ENCODE data around the gene PPP3CA.
"Not testable (repeated sequence)": the region's sequence is repeated elsewhere in the genome, so short reads cannot be mapped to it uniquely, and the experiment has no call there.

PPP3CA gene

DNA sequence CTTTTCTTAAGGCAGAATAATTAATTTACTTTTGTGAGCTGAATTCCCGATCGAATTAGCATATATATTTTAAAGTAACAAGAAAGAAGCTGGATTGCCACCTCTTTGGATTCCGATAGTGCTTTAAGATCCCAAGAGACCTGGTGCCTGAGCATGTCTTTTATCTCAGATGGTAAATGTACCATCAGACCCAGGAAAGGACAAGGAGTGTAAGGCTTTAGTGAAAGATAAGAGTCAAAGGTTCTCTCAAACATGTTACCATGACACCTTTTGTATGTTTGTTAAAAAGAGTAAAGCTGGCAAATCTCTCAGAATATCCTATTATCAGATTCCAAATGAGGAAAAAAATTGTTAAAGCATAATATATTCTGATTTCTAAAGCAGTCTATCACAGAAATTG lies 198.8 kb downstream of the PPP3CA start:
- in situ Hi-C loops (cut with MboI; ENCODE audit: low sequenced_read_pairs) = no loop called here

DNA sequence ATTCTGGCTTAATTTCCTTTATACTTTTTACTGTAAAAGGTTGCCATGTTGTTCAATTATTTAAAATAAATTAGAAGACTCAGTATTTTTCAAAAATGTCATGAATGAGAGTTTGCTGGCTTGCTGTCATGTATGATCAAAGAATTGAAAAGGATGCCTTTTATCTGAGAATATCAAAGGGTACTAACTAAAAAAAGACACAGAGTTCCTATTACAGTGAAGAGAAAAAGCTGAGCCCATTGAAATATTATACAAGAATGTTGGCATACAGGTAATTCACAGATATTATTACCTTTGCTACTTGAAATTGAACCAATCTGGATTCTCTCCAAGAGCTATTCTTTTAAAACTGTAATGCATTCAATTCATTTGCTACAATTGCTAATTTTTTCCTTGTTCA lies 200.0 kb downstream of the PPP3CA start:
- in situ Hi-C loops (cut with MboI; ENCODE audit: low sequenced_read_pairs) = no loop called here

DNA sequence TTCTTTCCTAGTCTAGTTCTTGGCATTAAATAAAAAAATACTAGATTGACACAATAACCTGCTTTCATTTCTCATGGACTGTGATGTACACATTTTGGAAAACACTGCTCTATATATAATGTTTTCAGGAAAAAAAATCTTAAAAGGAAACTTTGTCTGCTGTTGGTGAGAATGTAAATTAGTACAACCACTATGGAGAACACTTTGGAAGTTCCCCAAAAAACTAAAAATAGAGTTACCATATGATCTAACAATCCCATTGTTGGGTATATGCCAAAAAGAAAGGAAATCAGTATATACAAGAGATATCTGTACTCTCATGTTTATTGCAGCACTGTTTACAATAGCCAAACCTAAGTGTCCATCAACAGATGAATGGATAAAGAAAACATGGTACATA lies 202.3 kb downstream of the PPP3CA start:
- in situ Hi-C loops (cut with MboI; ENCODE audit: low sequenced_read_pairs) = no loop called here

DNA sequence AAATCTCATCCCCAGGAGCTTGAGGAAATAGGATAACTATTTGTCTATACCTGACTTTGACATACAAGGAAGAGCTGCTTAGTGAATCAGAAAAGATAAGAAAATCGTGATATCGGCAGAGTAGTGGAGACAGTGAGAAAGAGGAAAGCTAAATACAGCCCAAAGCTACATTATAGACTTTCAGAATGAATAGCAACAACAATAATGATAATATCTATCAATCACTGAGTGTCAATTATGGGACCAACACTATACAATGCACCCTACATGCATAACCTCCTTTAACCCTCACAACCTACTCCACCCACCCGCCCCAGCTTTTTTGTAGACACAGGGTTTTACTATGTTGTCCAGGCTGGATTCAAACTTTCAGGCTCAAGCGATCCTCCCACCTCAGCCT lies 205.1 kb downstream of the PPP3CA start:
- in situ Hi-C loops (cut with MboI; ENCODE audit: low sequenced_read_pairs) = no loop called here

DNA sequence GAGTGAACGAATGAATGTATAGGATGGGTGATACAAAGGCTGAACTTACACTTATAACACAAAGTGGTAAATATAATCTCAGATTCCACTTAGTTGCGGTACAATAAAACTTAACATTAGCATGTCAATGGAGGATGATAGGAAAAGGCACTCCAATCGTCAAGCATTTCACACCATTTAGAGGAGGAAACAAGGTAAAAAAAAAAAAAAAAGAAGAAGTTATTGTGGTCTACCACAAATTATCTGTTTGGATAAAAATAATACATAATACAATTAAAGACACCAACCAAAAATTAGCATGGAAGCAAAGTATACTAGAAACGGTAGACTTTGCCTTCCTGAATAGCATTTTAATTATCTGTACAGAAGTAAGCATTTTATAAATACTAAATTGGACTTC lies 205.5 kb downstream of the PPP3CA start:
- in situ Hi-C loops (cut with MboI; ENCODE audit: low sequenced_read_pairs) = no loop called here

DNA sequence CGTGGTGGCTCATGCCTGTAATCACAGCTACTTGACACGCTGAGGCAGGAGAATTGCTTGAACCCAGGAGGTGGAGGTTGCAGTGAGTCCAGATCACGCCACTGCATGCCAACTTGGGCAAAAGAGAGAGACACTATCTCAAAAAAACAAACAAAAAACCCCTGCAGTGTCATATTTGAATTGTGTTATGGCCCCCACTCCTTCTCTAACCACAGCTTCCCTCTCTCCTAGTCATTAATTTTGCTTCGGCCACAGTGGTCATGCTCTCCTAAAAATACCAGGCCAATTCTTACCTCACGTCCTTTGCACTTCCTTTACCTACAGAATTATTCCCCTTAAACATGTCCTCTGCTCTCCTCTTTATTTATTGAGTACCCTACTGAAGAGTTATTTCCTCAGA lies 206.1 kb downstream of the PPP3CA start:
- in situ Hi-C loops (cut with MboI; ENCODE audit: low sequenced_read_pairs) = no loop called here

DNA sequence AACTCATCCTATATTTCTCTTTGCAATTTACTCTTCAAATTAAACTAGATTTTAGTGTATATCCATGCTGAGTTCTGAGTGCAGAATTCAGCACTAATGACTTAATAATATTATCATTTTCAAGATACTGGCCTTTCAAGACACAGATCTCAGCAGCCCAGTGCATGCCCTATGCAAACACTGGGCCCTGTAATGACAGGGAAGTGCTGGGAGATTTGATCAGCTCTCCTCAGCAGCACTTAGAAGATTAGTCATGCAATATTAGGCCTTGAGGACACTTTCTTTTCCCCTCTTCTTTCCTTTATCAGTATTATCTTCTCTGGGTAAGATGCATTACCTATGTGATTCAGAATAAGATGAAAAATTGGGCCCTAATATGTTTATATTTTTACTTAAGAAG lies 207.1 kb downstream of the PPP3CA start:
- in situ Hi-C loops (cut with MboI; ENCODE audit: low sequenced_read_pairs) = no loop called here

DNA sequence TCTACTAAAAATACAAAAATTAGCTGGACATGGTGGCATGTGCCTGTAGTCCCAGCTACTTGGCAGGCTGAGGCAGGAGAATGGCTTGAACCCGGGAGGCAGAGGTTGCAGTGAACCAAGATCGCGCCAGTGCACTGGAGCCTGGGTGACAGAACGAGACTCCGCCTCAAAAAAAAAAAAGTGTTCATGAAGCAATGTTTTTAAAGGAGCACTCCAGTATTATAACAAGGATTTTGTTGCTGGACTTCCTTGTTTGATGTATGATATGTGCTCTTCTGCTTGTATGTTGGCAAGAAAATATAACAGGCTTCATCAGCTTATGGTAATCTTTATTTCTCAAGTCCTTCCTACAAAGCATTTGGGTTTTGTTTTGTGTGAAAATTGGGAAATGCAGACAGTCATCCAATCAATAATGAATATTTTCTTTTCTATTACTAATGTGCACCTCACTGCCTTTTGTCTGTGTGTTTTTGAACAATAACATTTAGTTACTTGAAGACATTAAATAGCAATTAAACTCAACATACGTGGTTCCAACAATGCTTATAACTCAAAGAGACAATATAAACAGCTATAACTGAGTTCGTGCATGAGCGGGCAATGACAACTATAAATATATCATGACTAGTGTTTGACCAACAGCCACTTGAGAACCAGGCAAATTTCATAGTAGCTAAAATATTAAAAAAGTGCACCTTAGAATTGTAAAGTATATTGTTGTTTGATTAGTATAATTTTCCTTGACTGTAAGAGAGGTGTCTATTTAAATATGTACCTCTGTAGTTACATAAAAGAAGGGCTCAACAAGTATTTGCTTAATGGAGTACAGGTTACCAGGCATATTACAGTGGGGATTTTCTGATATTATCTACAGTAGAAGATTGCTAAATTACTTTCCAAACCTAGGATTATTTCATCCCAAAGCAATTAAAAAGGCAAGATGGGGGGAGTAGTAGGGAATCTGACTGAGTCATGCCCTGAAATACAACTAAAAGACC lies 210.7 kb downstream of the PPP3CA start:
- in situ Hi-C loops (cut with MboI; ENCODE audit: low sequenced_read_pairs) = no loop called here

DNA sequence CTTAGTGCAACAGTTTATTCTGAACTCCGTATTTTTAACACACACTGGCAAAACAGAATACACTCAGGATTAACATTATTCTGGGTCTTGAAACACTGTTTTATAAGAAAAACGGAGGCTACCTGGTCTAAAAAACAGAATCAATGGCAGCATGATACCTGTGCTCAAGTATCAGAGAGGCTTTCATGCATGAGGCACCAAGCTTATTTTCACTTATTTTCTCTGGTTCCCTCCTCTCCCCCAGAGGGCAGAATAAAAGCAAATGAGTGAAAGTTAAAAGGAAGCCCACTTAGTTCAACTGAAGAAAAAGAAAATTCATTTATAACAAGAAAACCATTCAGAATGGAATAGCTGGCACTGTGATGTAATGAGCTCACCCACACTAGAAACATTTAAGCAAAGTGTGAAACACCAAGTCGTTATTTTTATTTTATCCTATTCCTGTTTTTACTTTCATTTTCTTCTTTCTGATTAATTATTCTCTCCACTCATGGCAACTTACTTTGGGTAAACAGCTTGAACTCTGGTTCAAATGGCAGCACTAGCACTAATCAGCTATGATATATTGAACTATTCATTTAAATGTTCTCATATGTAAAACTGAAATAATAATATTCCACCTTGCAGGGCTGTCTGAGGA lies 211.8 kb downstream of the PPP3CA start:
- in situ Hi-C loops (cut with MboI; ENCODE audit: low sequenced_read_pairs) = no loop called here

DNA sequence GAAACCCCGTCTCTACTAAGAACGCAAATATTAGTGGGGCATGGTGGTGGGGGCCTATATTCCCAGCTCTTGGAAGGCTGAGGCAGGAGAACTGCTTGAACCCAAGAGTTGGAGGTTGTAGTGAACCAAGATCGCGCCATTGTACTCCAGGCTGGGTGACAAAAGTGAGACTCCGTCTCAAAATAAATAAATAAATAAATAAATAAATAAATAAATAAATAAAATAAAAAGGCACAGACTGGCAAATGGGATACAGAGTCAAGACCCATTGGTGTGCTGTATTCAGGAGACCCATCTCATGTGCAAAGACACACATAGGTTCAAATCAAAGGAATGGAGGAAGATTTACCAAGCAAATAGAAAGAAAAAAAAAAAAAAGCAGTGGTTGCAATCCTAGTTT lies 216.3 kb downstream of the PPP3CA start:
- in situ Hi-C loops (cut with MboI; ENCODE audit: low sequenced_read_pairs) = not testable (repeated sequence)

DNA sequence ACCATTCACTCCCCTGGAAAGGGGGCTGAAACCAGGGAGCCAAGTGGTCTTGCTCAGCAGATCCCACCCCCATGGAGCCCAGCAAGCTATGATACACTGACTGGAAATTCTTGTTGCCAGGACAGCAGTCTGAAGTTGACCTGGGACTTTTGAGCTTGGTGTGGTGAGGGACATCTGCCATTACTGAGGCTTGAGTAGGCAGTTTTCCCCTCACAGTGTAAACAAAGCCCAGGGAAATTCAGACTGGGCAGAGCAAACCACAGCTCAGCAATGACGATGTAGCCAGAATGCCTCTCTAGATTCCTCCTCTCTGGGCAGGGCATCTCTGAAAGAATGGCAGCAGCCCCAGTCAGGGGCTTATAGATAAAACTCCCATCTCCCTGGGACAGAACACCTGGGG lies 218.4 kb downstream of the PPP3CA start:
- in situ Hi-C loops (cut with MboI; ENCODE audit: low sequenced_read_pairs) = not testable (repeated sequence)

DNA sequence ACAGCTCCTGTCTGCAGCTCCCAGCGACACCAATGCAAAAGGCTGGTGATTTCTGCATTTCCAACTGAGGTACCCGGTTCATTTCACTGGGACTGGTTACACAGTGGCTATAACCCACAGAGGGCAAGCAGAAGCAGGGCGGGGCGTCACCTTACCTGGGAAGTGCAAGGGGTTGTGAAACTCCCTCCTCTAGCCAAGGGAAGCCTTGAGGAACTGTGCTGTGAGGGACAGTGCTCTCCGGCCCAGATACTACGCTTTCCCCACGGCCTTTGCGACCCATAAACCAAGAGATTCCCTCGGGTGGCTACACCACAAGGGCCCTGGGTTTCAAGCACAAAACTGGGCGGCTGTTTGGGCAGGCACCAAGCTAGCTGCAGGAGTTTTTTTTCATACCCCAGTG lies 218.9 kb downstream of the PPP3CA start:
- in situ Hi-C loops (cut with MboI; ENCODE audit: low sequenced_read_pairs) = no loop called here

DNA sequence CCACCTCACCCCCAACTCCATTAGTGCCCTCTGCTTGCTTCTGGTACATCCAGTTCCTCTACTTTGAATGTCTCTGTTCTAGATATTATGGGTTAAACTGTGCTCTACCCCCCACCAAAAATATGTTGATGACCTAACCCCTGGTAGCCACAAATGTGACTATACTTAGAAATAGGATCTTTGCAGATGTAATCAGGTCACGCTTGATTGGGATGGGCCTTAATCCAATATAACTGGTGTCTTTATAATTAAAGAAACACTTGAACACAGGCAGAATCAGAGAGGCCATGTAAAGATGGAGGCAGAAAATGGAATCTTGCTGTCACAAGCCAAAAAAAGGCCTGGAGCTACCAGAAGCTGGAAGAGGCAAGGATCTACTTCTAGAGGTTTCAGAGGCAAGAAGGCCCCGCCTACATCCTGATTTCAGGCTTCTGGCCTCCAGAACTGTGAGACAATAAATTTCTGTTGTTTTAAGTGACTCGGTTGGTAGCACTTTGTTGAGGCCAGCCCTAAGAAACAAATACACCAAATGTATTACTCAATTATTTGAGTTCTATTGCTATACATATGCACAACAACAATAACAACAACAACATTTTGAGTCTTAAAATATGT lies 220.0 kb downstream of the PPP3CA start:
- in situ Hi-C loops (cut with MboI; ENCODE audit: low sequenced_read_pairs) = no loop called here

DNA sequence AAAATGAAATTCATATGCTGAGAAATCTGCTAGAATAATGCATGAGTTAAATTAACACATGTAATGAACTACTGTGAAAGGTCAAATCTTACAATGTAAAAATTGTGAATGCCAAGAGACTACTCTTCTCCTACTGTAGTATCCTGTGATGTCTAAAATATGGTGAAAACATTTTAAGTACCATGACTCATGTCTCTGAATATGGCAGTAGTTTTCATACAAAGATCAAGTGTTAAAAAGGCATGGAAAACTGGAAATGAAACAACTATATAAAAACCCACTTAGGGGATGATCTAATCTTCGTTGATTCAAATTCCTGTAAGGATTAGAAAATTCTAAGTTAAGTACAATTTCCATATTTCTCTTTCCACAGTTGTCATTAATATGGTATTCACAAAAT lies 221.3 kb downstream of the PPP3CA start:
- in situ Hi-C loops (cut with MboI; ENCODE audit: low sequenced_read_pairs) = no loop called here

DNA sequence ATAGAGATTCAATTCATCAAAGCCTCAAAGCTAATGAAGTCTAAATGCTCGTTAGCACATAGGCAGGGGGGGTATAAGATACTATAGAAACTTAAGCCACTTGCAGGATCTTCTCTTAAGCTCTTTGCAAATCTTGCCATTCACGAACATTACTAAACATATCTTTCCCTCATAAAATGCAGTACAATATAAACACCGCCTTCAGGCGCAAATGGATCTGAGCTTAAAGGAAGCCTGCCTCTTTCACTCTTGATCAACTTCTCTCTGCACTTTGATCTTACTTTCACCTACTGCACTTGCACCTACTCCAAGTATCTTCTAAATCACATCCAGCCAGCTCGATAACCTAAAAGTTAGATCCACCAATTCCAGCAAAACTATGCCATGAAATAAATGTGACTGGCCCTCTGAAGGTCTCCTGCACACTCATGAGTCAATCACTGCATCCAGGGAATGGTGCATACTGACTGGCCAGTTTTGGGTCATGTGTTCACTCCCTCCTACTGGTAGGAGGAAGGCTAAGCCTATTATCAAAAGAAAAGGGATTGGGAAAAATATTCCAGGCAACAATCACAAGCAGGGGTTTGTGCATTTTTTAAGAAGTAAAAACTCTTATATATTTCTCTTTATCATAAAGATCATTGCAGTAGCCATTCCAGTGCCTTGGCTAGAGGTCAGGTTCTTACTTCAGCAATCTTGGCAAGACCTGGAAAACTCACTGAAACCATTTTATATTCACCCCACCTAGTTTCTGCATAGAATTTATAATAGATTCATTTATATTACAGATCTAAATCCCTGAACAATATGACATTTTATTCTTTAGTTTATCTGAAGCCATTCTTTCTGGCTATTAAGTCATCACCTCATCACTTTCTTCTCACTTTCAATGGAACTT lies 222.0 kb downstream of the PPP3CA start:
- in situ Hi-C loops (cut with MboI; ENCODE audit: low sequenced_read_pairs) = no loop called here

DNA sequence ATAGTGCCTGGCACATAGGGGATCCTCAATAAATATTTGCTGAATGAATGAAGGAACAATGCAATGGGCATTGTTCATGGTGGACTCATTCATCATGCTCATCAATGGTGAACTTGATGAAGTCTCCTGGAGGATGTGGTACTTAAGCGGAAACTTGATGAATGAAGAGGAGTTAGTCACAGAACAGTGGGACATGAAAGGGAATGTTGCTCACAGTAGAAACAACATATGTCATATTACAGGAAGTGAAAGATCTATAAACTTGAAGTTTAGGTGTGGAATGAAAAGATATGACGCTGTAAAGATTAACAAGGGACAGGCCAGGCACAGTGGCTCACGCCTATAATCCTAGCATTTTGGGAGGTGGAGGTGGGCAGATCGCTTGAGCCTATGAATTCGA lies 224.1 kb downstream of the PPP3CA start:
- in situ Hi-C loops (cut with MboI; ENCODE audit: low sequenced_read_pairs) = no loop called here

DNA sequence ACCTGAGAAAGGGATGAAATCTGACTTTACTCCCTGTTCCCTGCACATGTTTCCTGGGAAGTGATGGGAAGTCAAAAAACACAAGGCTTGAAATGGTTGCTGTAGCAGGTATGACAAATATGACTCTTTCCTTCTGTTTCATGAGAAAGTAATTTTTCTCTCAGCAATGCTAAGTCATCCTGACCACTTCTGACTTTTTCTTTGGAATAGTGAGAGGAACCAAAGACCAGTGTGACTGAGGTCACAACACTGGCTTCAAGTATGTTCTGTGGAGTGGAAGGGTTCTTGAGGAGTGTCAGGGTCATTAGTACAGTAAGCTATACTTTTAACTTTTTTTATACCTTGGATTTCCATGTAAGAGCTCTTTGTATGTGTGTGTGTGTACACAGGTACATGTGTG lies 225.3 kb downstream of the PPP3CA start:
- in situ Hi-C loops (cut with MboI; ENCODE audit: low sequenced_read_pairs) = no loop called here

DNA sequence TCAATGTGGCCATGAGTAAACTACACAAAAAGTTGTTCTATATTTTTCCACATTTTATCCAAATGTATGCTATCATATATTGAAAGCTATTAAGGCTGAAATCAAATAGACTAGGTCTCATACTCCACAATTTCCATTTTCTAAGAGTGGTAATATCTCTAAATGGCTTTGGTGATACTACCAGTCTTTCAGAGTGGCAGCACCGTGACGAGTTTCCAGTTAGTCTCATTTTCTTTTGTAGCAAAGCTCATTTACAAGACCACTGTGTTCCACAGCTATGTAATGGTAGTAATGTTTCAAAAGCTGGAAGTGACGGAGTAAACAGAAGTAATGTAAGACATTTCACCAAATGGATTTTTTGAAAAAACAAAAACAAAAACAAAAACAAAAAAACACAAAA lies 228.2 kb downstream of the PPP3CA start:
- in situ Hi-C loops (cut with MboI; ENCODE audit: low sequenced_read_pairs) = no loop called here

DNA sequence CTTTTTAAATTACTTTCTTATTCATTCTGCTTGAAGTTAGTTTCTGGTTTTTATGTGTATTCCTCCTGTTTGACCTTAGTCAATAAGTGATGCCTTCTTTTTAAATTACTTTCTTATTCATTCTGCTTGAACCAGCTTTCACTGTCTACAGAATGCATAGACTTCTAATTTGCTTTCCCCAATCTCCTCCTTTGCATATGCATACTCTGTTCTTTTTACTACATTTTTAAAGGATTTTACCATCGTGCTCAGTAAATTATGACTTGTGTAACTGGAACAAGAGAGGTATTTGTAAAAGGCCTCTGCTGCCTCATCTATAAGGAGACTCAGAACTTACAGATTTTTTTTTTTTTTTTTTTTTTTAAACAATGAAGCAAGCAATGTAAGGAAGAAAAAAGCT lies 228.7 kb downstream of the PPP3CA start:
- in situ Hi-C loops (cut with MboI; ENCODE audit: low sequenced_read_pairs) = no loop called here

DNA sequence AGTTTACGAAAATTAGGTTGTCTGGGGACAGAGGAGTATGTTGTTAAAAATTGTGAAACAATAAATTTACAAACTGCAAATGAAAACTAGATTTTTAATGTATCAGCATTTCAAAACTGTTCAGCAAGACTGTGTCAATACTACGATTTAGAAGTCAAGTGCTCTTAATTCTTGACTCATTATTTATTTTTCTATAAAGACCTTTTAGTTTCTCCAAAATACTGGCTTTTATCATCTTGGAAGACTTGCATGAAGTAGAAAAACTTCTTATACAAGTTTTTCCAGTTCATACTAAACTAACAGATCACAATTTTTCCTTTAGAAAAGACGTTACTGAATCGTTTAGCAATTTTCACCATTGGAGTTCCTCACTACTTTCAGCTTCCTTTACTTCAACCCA lies 231.4 kb downstream of the PPP3CA start:
- in situ Hi-C loops (cut with MboI; ENCODE audit: low sequenced_read_pairs) = no loop called here

DNA sequence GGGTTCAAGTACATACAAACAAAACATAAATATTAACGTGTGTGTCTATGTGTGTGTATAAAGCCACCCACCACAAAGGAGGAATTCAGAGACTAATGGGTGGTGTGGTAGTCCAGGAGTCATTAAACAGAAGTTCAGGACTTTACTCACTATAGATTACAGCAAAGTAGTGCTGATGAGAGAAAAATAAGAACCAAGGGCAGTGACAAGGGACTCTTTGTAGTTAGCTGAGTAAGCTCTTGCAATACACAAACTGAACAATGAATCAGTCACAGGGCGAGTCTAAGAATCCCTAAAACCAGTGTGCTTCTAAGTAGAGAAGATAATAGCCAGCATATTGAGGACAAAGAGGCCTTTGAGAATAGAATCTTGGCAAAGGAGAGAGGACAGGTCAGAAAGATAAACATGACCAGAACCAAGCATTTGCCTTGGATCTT lies 232.4 kb downstream of the PPP3CA start:
- in situ Hi-C loops (cut with MboI; ENCODE audit: low sequenced_read_pairs) = no loop called here
